NCI-H460 (cell line): Measurements from ENCODE around the gene DPP6. TPM values are rescaled to one million over a fixed set of nuclear protein-coding genes. Genes with fewer than 3 reads are reported as not detected.

Experiments used
- DNase-seq: peaks from one replicate; pipeline ENCODE4 v3.0.0-alpha.2; 2016; ENCODE audit warnings: low read depth; ENCODE audit errors: extremely low read depth
- total RNA-seq: library from RNA; depleted of rRNA; stranded (reverse); fragments of >200 nt; shearing (Covaris generic); gene quantifications from 2 replicates; pipeline ENCODE4 v1.2.3, GENCODE V29; 2014

The DPP6 gene
- total RNA-seq, 1 experiment from 2014 or later = not detected

DNA sequence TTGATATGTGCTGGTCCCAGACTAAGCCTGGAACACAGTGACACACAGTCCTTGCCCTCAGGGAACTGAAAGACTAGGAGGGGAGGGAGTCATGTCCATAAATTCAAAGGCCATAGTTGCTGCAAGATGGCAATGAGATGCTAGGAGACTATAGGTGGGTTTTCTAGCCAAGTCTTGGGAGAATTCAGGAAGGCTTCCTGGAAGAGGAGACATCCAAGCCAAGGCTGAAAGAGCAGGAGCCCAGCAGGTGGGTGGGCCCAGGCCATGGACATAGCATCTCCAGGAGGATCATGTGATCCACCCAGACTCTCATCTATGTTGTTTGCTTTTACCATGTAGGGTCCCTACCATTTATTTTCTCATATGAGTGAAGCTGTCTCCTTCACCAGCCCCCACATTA lies 335.1 kb downstream of the DPP6 start:
- DNase-seq = no peak

DNA sequence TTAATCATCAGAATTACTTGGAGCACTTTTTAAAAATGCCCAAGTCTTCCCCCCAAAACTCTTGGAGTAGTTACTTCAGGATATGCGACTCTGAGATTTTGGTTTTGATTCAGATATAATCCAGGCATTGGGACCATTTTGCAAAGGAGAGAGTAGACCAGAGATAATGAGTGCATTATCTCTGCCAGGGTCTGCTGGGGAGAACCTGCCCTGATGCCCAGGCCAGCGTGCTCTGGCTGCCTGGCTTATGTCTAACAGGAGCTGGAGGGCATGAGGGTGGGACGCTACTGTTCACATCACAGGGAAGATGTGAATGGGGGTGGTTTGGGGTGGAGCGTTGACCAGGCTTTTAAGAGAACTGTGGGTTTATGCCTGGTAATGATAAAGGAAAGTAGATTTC lies 336.2 kb downstream of the DPP6 start:
- DNase-seq = no peak

GRCh38 chr7:154388999-154389398 lies 336.8 kb downstream of the DPP6 start:
- no peak for DNase-seq

DNA sequence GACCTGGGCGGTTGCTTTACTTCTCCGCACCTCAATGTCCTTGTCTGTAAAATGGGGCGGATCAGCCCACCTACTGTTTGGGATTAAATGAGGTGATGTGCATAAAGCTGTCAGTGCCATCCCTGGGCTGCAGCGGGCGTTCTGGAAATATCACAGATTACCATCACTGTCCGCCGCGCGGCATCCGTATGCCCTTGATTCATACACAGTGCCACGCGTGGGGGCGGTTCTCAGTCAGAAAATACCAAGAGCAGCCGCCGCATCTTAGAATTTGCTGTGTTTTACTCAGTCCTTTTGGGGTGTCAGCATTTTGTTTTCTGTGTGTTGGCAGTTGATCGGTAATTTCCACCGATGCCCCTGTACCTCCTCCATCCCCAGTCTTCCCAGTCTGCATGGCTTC lies 338.8 kb downstream of the DPP6 start:
- no peak for DNase-seq

DNA sequence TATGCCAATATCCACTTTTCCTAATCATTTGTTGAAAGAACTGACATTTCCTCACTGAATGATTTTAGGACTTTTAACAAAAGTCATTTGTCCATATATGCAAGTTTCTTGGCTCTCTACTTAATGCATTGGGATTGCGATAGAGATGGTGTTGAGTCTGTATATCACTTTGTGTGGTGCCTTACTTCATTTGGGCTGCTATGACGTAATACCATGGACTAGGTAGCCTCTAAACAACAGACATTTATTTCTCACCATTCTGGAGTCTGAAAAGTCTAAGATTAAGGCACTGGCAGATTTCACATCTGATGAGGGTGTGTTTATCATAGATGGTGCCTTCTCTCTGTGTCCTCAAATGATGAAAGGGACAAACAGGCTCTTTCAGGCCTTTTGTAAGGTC lies 342.6 kb downstream of the DPP6 start:
- no peak for DNase-seq

DNA sequence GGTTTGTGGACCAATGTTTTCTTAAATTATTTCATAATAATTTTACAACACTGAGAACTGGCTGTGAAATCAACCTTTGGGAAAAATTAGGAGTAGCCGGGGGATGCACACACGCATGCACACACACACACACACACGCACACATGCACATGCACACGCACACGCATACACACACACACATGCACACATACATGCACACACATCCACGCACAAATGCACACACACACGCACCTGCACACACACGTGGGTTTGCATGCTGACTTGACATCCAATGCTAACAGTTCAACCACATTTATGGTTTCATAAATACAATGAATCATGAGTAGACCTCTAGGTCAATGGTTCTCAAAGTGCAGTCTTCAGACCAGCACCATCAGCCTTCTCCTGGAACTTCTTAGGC lies 354.1 kb downstream of the DPP6 start:
- no peak for DNase-seq

- peak; percentile 6 for DNase-seq
Measured at GRCh38 chr7:154409703-154410311, 357.6 kb downstream of the DPP6 start.

- DNase-seq = no peak
Measured at GRCh38 chr7:154412105-154412504, 359.9 kb downstream of the DPP6 start.

- no peak for DNase-seq
Measured at GRCh38 chr7:154415709-154416399, 363.7 kb downstream of the DPP6 start.

DNA sequence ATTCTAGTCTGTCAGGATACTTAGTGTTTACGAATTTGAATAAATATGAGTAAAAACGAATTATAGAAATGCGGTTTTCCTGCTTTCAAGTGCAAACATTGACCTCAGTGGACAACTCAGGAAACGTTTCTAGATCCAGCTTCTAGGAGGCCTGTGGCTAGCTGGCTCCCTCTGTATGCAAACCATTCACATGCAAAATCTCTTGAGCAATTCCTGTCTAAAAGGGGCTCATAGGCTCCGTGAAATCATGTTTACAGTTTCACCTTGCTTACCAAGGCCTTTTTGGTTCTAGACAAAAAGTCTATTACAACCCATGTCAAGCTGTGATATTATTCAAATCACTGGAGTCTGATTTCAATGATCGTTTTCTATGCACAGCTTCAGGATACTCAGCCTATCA lies 364.5 kb downstream of the DPP6 start:
- no peak for DNase-seq

DNA sequence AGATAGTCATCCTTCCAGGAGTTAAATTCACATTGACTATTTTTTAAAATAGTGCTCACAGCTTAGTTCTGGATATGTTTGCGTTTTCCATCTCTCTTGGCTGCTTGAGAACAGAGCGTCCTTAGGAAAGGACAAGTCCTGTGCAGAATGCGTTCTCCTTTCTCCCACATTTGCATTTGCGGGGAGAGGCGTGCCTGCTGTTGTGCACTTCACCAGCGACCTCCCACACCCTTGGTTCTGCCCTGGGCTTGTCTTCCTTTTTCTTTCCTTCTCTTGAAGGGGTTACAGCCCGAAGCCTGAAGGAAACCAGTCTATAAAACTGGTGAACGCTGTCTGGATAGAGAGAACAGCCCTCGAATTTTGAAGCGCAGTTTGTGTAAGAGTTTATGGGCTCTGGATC lies 367.1 kb downstream of the DPP6 start:
- DNase-seq = no peak

GRCh38 chr7:154423231-154423630 lies 371.0 kb downstream of the DPP6 start:
- no peak for DNase-seq

DNA sequence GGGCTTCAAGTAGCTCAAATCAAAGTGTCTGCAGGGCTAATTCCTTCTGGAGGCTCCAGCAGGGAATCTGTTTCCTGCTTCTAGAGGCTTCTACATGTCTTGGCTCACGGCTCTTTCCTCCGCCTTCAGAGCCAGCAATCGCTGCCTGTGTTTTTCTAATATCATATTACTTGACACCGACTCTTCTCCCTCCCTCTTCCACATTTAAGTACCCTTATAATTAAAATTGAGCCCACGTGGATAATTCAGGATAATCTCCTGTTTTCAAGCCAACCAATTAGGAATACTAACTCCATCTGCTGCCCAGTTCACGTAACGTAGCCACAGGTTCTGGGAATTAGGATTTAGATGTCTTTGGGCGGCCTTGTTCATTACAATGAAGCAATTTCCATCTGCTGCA lies 372.2 kb downstream of the DPP6 start:
- DNase-seq = no peak

DNA sequence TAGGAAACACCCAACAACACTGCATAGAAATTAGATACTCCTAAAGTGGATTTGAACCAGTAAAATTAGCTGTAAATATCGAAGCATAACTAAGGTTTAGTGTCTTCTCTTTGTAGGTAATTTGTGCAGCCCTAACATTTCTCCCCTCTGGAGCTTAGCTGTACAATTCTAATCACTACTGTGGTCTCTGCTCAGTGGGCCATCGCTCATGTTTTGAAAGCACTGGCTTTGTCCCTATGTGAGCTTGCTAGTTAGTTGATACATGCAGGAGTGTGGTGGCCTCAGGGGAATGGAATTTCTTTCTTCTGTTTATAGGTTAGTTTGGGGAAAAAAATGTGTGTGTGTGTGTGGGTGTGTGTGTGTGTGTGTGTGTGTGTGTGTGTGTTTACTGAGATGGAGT lies 373.1 kb downstream of the DPP6 start:
- DNase-seq = no peak

- DNase-seq = no peak
Measured at GRCh38 chr7:154426778-154427177, 374.6 kb downstream of the DPP6 start.

- no peak for DNase-seq
Measured at GRCh38 chr7:154427533-154427932, 375.3 kb downstream of the DPP6 start.

DNA sequence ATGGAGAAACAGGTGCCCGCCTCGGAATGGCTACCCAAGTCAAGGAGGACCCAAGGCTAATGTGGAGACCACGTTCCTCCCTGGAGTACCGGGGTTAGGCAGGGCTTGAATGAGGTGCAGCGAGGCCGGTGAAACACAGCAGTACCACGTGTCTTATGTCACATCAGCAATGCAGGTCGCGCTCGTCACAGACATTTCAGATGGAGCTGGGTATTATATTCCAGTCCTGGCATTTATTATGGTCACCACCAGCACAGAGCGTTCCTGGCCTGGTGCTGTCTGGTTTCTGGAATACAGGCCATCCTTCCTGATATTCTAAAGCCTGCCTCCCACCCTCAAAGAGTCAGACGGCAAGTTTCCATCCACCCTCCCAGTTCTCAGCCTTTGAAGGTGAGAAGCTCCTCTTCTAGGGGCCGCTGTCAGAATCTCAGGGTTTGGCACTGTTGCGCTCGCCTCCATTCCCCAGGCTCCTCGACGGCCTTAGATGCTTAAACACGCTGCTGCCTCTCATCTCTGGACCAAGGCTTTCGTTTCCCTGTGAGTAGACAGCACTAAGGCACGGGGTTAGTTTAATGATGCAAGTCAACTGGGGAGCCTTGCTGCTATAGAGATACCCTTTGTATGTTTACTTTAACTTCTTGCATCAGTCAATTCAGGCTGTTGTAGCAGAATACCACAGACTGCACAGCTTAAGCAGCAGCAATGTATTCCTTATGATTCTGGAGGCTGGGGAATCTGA lies 377.6 kb downstream of the DPP6 start:
- DNase-seq = no peak

DNA sequence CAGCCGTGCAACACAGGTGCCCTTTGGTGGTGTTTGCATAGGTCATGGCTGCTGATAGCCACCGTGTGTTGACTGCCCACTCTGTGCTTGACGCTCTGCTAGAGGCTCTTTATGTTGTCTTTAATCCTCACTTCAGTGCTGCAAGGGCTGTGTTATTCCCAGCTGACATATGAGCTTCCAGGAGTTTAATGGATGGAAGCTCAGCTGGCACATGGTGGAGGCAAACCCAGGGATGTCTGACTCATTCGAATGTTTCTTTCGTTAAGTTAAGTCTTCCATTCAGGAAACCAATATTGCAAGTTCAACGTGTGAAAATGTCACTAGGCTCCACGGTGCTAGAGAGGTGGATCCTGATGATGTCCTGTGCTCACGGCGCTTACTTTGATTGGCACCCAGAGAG lies 378.4 kb downstream of the DPP6 start:
- DNase-seq = no peak

DNA sequence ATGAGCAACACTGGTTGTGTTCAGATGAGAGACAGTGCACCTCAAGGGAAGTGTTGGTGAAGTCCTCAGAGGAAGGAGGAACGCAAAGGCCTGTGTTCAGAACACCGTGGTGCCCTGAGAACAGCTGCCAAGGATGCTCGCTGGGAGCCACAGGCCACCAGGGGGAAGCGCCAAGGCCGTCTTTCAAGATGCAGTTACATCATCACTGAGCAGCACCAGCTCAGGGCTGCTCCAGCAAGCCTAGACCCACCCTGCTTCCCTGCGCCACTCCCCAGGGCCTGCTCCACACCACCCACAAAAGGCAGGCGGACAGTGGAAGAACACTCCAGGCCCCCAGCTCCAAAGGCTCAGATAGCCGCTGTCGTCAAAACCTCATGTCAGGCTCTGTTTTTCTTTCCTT lies 378.8 kb downstream of the DPP6 start:
- DNase-seq = no peak

DNA sequence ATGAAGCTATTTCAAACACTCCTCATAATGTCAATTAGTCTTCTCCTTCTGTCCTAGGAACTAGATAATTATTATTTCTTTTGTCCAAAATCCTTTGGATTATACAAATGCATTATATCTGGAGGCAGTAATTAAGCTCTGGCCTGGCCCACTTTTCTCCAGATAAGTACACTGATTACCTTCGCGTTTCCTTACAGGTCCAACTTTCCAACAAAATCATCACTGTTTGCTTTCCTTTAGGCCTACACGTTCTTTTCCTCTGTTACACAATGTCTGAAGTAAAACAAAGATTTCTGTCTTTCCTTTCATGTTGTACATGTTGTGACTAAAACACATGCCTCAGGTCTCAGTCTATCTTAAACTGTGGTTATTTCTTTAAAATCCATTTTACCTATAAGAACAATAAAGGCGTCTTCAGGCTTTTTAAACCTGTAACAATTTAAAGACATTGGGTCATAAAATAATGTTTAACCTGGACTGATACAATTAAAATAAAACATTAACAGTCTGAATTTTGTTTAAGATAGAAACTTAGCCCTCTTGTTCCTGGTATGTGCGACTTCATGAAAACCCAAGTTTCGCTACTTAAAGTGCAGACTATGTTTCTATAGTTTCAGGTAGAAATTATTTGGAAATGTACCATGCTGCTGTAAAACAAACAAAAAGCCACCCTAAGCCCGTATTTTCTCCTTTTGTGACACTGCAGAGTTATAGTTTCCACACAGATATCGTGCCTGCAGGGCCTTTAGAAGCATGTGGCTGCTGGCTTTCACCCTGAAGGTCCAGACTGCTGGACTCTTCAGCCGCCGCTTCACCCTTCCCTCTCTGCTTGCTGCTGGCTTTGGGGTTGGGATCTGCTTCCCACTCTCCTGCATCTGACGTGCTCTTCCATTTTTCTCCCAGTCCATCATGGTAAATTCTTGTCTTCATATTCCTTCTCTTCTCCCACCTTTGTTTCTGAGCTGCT lies 381.7 kb downstream of the DPP6 start:
- no peak for DNase-seq

GRCh38 chr7:154436560-154436959 lies 384.4 kb downstream of the DPP6 start:
- DNase-seq = no peak
